CD4-positive, alpha-beta T cell treated with Interferon gamma for 1 hour (primary cell): Measurements from ENCODE around the gene LOXL4.
A peak's percentile ranks its signal among the peaks of the same experiment; 100 is the strongest.

Source experiments
- DNase-seq: peaks from one replicate; pipeline ENCODE4 v3.0.0-alpha.2; 2020

Gene LOXL4

GRCh38 chr10:98267894-98268693 is at the start of gene LOXL4:
TSS of gene LOXL4 (minus strand) at chr10:98268194. CDS start at chr10:98263019, 5,175 bp downstream.
- DNase-seq, result peak; percentile 23

GRCh38 chr10:98316661-98317060 is 48.7 kb upstream of the LOXL4 start:
- DNase-seq, result no peak

- DNase-seq, result no peak
Measured at GRCh38 chr10:98316170-98316569, 48.2 kb upstream of the LOXL4 start.

- peak; percentile 43 for DNase-seq
Measured at GRCh38 chr10:98314532-98315284, 46.7 kb upstream of the LOXL4 start.

- no peak for DNase-seq
Measured at GRCh38 chr10:98313598-98313997, 45.6 kb upstream of the LOXL4 start.

GRCh38 chr10:98312822-98313221 is 44.8 kb upstream of the LOXL4 start:
- DNase-seq, result no peak

GRCh38 chr10:98312349-98312748 is 44.4 kb upstream of the LOXL4 start:
- DNase-seq, result no peak

GRCh38 chr10:98310701-98311100 is 42.7 kb upstream of the LOXL4 start:
- no peak for DNase-seq

- peak; percentile 6 for DNase-seq
Measured at GRCh38 chr10:98309366-98310355, 41.7 kb upstream of the LOXL4 start.

GRCh38 chr10:98308669-98309365 is 40.8 kb upstream of the LOXL4 start:
- no peak for DNase-seq

- DNase-seq, result no peak
Measured at GRCh38 chr10:98307916-98308541, 40.0 kb upstream of the LOXL4 start.

GRCh38 chr10:98306501-98306900 is 38.5 kb upstream of the LOXL4 start:
- no peak for DNase-seq

GRCh38 chr10:98303569-98303968 is 35.6 kb upstream of the LOXL4 start:
- no peak for DNase-seq

- no peak for DNase-seq
Measured at GRCh38 chr10:98302741-98303365, 34.9 kb upstream of the LOXL4 start.

GRCh38 chr10:98301664-98302319 is 33.8 kb upstream of the LOXL4 start:
- no peak for DNase-seq

- DNase-seq, result no peak
Measured at GRCh38 chr10:98300526-98301229, 32.7 kb upstream of the LOXL4 start.

- DNase-seq, result no peak
Measured at GRCh38 chr10:98299341-98299740, 31.3 kb upstream of the LOXL4 start.

GRCh38 chr10:98296524-98296923 is 28.5 kb upstream of the LOXL4 start:
- no peak for DNase-seq

- no peak for DNase-seq
Measured at GRCh38 chr10:98295907-98296306, 27.9 kb upstream of the LOXL4 start.

GRCh38 chr10:98295401-98295811 is 27.4 kb upstream of the LOXL4 start:
- no peak for DNase-seq
